Upper lobe of left lung (tissue), 4 donors: Measurements from ENCODE around the gene MAEA.

Experiments used
- EP300 ChIP-seq, 4 donors: sonication (generic); formaldehyde crosslinking; IDR thresholded peaks; one replicate each; pipeline ENCODE4 v1.5.1; 2017; ENCODE audit warnings: antibody characterized with exemption in 4 of 4, control low read depth in 2 of 4
- TF ChIP-seq, protein P1 (sequence below), 6 experiments: fragments of 450-650 bp in 4 of 6; fragments of 200-600 bp in 2 of 6; sonication (generic) in 2 of 6; IDR thresholded peaks; one replicate each; pipeline ENCODE4 v1.5.1; 2016 to 2019; ENCODE audit warnings: antibody characterized with exemption in 6 of 6

DNA sequence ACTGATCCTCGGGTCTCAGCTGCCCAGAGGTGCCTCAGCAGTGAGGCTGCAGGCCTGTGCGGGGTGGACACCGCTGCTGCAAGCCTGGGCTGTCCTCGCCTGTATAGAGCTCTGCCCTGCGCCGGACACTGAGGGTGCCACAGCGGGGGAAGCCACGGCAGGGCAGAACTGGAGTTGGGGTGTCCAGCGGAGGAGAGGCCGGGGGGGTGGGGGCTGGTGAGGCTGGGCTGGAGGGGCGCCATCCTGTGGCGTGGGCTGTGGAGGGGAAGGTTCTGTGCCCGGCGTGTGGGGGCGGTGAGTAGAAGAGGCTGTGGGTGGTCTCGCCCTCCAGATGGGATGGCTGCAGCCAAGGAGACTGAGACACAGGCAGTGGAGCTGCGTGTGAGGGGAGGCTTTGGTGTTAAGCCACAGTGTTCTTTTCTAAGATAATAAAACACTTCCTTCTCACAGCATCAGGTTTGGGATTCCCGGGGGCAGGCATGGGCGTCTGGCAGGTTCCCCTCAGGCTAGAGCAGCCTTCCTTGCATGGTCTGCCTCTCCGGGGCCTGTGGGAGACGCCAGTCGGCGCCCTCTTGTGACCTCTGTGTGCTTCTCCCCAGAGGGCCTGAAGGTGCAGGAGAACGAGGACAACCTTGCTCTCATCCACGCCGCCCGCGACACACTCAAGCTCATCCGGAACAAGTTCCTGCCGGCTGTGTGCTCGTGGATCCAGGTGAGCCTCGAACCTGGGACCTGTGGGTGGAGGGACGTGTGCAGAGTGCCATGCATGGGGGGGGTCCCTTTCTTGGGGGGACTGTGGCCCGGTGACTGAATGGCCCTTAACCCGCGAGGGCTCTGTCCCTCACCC lies 64.7 kb downstream of the MAEA start:
- TF ChIP-seq, protein P1, sequence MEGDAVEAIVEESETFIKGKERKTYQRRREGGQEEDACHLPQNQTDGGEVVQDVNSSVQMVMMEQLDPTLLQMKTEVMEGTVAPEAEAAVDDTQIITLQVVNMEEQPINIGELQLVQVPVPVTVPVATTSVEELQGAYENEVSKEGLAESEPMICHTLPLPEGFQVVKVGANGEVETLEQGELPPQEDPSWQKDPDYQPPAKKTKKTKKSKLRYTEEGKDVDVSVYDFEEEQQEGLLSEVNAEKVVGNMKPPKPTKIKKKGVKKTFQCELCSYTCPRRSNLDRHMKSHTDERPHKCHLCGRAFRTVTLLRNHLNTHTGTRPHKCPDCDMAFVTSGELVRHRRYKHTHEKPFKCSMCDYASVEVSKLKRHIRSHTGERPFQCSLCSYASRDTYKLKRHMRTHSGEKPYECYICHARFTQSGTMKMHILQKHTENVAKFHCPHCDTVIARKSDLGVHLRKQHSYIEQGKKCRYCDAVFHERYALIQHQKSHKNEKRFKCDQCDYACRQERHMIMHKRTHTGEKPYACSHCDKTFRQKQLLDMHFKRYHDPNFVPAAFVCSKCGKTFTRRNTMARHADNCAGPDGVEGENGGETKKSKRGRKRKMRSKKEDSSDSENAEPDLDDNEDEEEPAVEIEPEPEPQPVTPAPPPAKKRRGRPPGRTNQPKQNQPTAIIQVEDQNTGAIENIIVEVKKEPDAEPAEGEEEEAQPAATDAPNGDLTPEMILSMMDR (IDR thresholded peaks at IDR 0.05) = no peak
- TF ChIP-seq EP300 (IDR thresholded peaks at IDR 0.05) = no peak
